RWPE1 (cell line): ENCODE data around the gene ZNF280D.

Experiments
- CTCF ChIA-PET: fragments of 350-600 bp; sonication (Branson Sonifier 250); formaldehyde crosslinking; extraction: SDS; loops from one replicate; lab custom pipeline; 2021; lab: Yijun Ruan, JAX
- POLR2A ChIA-PET: fragments of 400-600 bp; formaldehyde crosslinking; extraction: SDS; loops from one replicate; lab custom pipeline; 2020; ENCODE audit warnings: antibody characterized with exemption; ENCODE audit not compliant: low non-redundant PET; lab: Yijun Ruan, JAX
- DNase-seq: peaks from one replicate; pipeline ENCODE4 v3.0.0; 2012; ENCODE audit warnings: low spot score
- H3K27ac ChIP-seq: fragments of 450-650 bp; 2 replicates; pipeline ENCODE4 v1.5.1; 2017
- TF ChIP-seq, protein P1 (sequence below): fragments of 450-650 bp; conservative IDR thresholded peaks from 2 replicates; pipeline ENCODE4 v1.5.1; 2017; ENCODE audit warnings: low read depth, mild to moderate bottlenecking

The ZNF280D gene

DNA sequence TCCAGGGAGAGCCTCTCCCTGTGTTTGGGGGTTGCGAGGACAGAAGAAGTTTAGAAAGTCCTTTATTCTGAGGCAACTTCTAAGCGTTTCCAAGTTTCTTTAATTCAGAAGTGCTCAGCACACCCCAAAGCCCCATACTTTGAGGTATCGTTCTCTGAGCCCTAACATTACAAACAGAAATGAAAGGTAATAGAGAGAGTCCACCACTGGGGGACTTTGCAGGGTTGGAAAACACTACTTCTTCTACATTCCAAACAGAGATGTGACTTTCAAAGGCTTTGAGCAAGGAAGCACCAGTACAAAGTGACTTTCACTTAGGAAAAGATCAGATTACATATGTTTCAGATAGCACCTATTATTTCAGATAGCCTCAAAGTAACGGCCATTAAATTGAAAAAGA lies 6.2 kb upstream of the ZNF280D start:
- TF ChIP-seq, protein P1, sequence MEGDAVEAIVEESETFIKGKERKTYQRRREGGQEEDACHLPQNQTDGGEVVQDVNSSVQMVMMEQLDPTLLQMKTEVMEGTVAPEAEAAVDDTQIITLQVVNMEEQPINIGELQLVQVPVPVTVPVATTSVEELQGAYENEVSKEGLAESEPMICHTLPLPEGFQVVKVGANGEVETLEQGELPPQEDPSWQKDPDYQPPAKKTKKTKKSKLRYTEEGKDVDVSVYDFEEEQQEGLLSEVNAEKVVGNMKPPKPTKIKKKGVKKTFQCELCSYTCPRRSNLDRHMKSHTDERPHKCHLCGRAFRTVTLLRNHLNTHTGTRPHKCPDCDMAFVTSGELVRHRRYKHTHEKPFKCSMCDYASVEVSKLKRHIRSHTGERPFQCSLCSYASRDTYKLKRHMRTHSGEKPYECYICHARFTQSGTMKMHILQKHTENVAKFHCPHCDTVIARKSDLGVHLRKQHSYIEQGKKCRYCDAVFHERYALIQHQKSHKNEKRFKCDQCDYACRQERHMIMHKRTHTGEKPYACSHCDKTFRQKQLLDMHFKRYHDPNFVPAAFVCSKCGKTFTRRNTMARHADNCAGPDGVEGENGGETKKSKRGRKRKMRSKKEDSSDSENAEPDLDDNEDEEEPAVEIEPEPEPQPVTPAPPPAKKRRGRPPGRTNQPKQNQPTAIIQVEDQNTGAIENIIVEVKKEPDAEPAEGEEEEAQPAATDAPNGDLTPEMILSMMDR, result no peak
- no peak for DNase-seq
- ChIA-PET CTCF (interaction anchor here (1.0 kb wide), 1 partner anchor 138 kb away, joined by 4 read pairs; no protein-coding TSS in a partner anchor), POLR2A (no interaction called here)
- H3K27ac ChIP-seq, result no peak overlapping the region

GRCh38 chr15:56737791-56738190 lies 4.5 kb upstream of the ZNF280D start:
- DNase-seq, result no peak
- ChIA-PET POLR2A (no interaction called here), CTCF (no interaction called here)
- H3K27ac ChIP-seq, result no peak overlapping the region
- TF ChIP-seq, protein P1, result no peak

DNA sequence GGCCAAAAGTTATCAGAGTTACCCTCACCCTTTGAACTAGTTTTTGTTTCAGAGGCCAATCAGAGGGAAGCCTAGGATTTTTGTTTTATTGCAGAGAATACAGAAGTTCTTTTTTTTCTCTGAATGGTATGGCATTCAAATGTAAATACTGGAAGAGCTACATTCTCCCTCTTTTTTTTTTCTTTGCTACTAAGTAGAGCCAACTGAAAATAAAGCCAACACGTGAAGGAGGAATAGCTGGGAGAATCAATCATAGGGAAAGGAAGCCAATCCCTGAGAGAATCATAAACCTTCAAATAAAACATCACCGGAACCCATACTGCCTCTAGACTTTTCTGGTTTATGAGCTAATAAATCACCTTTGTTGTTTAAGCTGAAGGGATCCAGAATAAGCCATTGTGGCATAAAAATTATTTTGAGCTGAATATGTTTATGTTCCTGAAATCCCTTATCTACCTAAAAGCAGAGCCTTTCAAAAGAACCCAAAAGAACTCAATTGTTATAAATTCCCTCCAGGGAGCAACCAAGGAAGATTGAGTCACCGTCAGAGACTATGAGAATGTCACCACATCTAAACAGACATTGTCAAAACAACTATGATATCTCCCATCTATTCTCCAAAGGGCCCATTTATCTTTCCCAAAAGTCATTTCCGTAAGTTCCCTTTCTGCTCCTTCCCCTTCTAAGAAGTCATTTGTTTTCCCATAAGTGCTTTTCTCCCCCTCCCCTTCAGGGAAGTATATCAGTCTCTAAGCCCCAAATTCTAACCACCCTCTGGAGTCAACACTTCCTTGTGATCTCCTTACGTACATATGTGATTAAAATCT lies 3.8 kb upstream of the ZNF280D start:
- CTCF ChIA-PET, result no interaction called here
- TF ChIP-seq, protein P1, result no peak
- POLR2A ChIA-PET, result no interaction called here
- no peak overlapping the region for H3K27ac ChIP-seq
- DNase-seq, result no peak

DNA sequence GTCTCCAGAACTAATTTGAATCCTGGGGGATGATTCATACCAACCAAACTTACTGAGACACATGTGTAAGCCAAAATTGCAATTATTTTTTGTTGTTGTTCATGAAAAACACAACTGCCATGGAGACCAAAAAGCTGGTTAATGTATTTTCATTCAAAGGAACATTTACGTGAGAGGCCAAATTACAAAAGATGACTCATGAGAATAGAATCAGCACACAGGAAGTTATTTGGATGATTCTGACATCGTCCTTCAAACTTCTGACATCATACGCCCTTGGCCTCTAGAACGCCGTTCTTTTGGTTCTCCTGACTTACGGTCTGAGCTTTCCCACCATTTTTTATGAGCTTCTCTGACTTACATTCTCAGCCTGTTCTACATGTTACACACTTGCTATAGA lies 3.0 kb upstream of the ZNF280D start:
- ChIA-PET CTCF (no interaction called here), POLR2A (no interaction called here)
- DNase-seq, result peak; percentile 16

GRCh38 chr15:56735589-56735988 lies 2.3 kb upstream of the ZNF280D start:
- CTCF ChIA-PET, result no interaction called here

More for the DNA sequence above, 3.0 kb upstream of the ZNF280D start:
- TF ChIP-seq, protein P1, result no peak
- no peak overlapping the region for H3K27ac ChIP-seq

GRCh38 chr15:56734013-56734635 lies 815 bp upstream of the ZNF280D start:
- TF ChIP-seq, protein P1, result no peak
- DNase-seq, result no peak
- peak overlapping the region; percentile 94 for H3K27ac ChIP-seq
- ChIA-PET POLR2A (no interaction called here), CTCF (interaction anchor here (0.5 to 1.1 kb wide), 4 partner anchors 16 to 1379 kb away, joined by 3 to 6 read pairs (median 4); no protein-coding TSS in a partner anchor)

More at GRCh38 chr15:56735589-56735988, 2.3 kb upstream of the ZNF280D start:
- TF ChIP-seq, protein P1, result no peak
- no peak for DNase-seq
- POLR2A ChIA-PET, result no interaction called here
- no peak overlapping the region for H3K27ac ChIP-seq
